Measurements from ENCODE around the gene RPS6KA5. TPM values are rescaled to one million over a fixed set of nuclear protein-coding genes. Genes with fewer than 3 reads are reported as not detected.

Gene RPS6KA5
- total RNA-seq, 4 donors from 2014 or later = 30.8 to 48.6 (median 36.6) TPM

DNA sequence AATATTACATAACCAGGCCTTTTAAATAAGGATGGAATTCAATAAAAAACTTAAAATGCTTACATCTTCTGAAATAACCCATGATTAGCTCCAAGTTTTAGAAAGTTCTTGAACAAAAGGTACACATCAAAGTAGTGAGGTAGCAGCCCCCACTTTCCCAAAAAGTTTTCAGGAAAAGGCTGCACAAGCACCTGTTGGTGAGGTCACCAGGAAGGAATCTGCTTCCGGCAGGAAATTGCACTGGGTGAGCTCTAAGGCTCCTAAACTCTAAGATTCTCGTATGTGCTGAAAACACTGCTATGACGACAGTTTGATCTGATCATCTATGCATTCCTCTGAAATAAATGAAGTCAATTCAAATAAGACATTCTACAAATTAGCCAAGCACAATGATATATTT lies 210.0 kb downstream of the RPS6KA5 start:
- whole genome bisulfite sequencing, 2 donors (ENCODE audit: low coverage in 1 of 2) = 48 to 69% methylated on average over 3 of the region's 3 CpGs
- peak; percentile 48 for ATAC-seq
- H3K27me3 ChIP-seq = no peaks in the 10 kb centered on the region
- peaks cover 0 to 8% (median 0%) of the 10 kb centered on the region in 3 donors for H3K4me1 ChIP-seq
- no peak overlapping the region for H3K4me3 ChIP-seq
- TF ChIP-seq, protein P1, sequence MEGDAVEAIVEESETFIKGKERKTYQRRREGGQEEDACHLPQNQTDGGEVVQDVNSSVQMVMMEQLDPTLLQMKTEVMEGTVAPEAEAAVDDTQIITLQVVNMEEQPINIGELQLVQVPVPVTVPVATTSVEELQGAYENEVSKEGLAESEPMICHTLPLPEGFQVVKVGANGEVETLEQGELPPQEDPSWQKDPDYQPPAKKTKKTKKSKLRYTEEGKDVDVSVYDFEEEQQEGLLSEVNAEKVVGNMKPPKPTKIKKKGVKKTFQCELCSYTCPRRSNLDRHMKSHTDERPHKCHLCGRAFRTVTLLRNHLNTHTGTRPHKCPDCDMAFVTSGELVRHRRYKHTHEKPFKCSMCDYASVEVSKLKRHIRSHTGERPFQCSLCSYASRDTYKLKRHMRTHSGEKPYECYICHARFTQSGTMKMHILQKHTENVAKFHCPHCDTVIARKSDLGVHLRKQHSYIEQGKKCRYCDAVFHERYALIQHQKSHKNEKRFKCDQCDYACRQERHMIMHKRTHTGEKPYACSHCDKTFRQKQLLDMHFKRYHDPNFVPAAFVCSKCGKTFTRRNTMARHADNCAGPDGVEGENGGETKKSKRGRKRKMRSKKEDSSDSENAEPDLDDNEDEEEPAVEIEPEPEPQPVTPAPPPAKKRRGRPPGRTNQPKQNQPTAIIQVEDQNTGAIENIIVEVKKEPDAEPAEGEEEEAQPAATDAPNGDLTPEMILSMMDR (IDR thresholded peaks at IDR 0.05) = no peak
- TF ChIP-seq EP300 (IDR thresholded peaks at IDR 0.05) (no peak), POLR2A (IDR thresholded peaks at IDR 0.05) (no peak), POLR2AphosphoS5 (IDR thresholded peaks at IDR 0.05) (no peak)
- H3K27ac ChIP-seq = no peak overlapping the region
- no peaks in the 10 kb centered on the region for H3K9me3 ChIP-seq
- peaks cover 0 to 22% of the 10 kb centered on the region in 2 donors for H3K36me3 ChIP-seq

DNA sequence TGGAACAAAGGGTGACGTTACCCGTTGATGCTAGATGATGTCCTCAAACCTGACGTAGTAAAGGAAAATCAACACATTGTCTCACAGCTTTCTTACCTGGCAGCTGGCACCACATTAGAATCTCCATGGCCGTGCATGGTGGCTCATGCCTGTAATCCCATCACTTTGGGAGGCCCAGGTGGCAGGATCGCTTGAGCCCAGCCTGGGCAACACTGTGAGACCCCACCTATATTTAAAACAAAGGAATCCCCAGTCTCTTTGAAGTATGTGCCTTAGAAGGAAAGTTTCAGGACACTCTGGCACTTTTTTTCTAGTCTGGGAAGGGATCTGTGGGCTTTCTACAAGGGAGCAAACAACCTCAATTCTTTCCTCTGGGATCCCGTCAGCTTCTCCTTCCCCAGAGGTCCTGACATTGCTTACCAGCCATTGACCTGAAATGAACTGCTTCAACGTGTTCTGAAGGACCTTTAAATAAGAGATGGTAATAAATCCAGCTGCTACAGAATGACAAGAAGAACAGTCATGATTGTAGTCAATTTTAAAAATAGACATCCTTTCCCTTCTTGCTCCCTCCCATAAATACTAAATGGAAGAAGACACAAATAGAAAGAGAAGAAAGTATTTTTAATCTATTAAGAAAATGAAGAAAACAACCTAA lies 210.5 kb downstream of the RPS6KA5 start:
- TF ChIP-seq, protein P1 (IDR thresholded peaks at IDR 0.05) = no peak
- TF ChIP-seq EP300 (IDR thresholded peaks at IDR 0.05) = no peak
- TF ChIP-seq POLR2AphosphoS5 (IDR thresholded peaks at IDR 0.05) = no peak
- no peak for TF ChIP-seq POLR2A (IDR thresholded peaks at IDR 0.05)
- WGBS, 2 donors (ENCODE audit: low coverage in 1 of 2) = 61 to 85% methylated on average over 3 to 7 of the region's 7 CpGs
- no peak overlapping the region for H3K27ac ChIP-seq

DNA sequence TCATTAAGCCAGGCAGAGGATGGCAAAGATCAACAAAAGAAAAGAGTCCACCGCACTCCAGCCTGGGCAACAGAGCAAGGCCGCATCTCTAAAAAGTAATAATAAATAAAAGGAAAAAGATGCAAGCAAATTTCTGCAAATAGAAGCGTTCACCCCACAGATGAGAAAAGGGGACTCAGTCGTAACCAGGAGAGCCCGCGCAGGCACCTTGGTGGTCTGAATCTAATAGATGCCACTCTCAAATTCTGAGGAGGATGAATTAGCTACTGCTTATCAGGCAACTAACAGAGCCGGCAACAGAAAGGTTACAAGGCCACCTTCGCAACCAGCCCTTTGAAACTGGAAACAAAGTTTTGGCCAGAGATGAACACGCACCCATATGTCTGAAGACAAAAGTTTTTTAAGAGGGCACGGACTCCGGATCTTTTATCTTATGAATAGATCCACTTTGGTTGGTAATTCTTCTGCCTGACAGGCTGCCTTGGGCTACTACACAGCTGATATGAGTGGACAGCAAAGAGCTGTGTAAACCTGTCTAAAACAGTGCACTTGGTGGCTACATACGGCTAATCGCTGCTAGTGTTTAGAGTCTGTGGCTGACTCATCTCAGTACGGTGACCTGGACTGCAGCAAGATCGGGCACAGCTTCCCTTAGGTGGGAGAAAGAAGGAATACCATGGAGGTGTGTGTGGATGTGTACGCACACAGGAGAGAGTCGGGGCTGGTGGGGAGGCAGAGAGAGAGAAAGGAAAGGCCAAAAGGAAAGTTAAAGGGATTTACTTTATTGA lies 211.3 kb downstream of the RPS6KA5 start:
- ATAC-seq = no peak
- 85 to 90% methylated on average over 13 to 15 of the region's 17 CpGs for WGBS, 2 donors (ENCODE audit: low coverage in 1 of 2)

More for the DNA sequence above, 210.5 kb downstream of the RPS6KA5 start:
- no peaks in the 10 kb centered on the region for H3K9me3 ChIP-seq
- H3K4me1 ChIP-seq = peaks cover 0 to 8% (median 0%) of the 10 kb centered on the region in 3 donors
- no peak overlapping the region for H3K4me3 ChIP-seq
- no peaks in the 10 kb centered on the region for H3K27me3 ChIP-seq
- no peak for ATAC-seq
- peaks cover 0 to 22% of the 10 kb centered on the region in 2 donors for H3K36me3 ChIP-seq

DNA sequence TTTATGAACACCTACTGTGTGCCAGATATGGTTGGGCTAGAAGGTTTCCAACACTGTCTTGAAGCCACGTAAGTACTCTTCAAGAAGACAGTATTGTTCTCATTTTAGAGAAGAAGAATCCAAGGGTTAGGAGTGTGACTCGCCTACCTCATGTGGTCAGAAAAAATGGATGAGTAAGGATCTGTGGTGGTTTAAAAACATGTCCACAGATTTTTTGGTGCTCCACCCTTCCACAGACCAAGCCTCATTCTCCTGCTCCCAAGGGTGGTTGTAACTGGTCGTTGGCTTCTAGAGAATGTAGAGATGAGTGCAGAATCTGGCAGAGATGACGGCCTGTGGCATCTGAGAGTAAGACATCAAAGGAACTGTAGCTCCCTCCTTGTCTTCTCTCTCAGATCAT lies 213.9 kb downstream of the RPS6KA5 start:
- no peak for ATAC-seq
- TF ChIP-seq POLR2A (IDR thresholded peaks at IDR 0.05) (no peak), EP300 (IDR thresholded peaks at IDR 0.05) (no peak), POLR2AphosphoS5 (IDR thresholded peaks at IDR 0.05) (no peak)
- TF ChIP-seq, protein P1 (IDR thresholded peaks at IDR 0.05) = no peak
- WGBS, 2 donors (ENCODE audit: low coverage in 1 of 2) = 95 to 100% methylated on average over 4 of the region's 4 CpGs
- H3K9me3 ChIP-seq = no peaks in the 10 kb centered on the region
- no peaks in the 10 kb centered on the region for H3K27me3 ChIP-seq
- peaks cover 0 to 22% of the 10 kb centered on the region in 2 donors for H3K36me3 ChIP-seq
- H3K4me1 ChIP-seq = peaks cover 0 to 8% (median 0%) of the 10 kb centered on the region in 3 donors
- no peak overlapping the region for H3K4me3 ChIP-seq
- H3K27ac ChIP-seq = no peak overlapping the region

More for the DNA sequence above, 211.3 kb downstream of the RPS6KA5 start:
- no peak for TF ChIP-seq POLR2A (IDR thresholded peaks at IDR 0.05)
- TF ChIP-seq POLR2AphosphoS5 (IDR thresholded peaks at IDR 0.05) = no peak
- TF ChIP-seq EP300 (IDR thresholded peaks at IDR 0.05) = no peak
- TF ChIP-seq, protein P1 (IDR thresholded peaks at IDR 0.05) = no peak
- peaks cover 0 to 8% (median 0%) of the 10 kb centered on the region in 3 donors for H3K4me1 ChIP-seq
- no peaks in the 10 kb centered on the region for H3K9me3 ChIP-seq
- H3K36me3 ChIP-seq = peaks cover 0 to 22% of the 10 kb centered on the region in 2 donors
- H3K27ac ChIP-seq = no peak overlapping the region
- no peak overlapping the region for H3K4me3 ChIP-seq
- H3K27me3 ChIP-seq = no peaks in the 10 kb centered on the region

Measured in gastroesophageal sphincter (tissue), 4 donors.